GM18498 (cell line): ENCODE measurements around the gene RNASE13.
"Not testable (repeated sequence)": the region's sequence is repeated elsewhere in the genome, so short reads cannot be mapped to it uniquely, and the experiment has no call there.

Experiments used
- ATAC-seq: cut with Tn5 transposase; IDR thresholded peaks from one replicate; pipeline ENCODE4 v1.9.1; 2021; ENCODE audit warnings: mild to moderate bottlenecking, moderate library complexity; ENCODE audit not compliant: unreplicated experiment

Gene RNASE13

DNA sequence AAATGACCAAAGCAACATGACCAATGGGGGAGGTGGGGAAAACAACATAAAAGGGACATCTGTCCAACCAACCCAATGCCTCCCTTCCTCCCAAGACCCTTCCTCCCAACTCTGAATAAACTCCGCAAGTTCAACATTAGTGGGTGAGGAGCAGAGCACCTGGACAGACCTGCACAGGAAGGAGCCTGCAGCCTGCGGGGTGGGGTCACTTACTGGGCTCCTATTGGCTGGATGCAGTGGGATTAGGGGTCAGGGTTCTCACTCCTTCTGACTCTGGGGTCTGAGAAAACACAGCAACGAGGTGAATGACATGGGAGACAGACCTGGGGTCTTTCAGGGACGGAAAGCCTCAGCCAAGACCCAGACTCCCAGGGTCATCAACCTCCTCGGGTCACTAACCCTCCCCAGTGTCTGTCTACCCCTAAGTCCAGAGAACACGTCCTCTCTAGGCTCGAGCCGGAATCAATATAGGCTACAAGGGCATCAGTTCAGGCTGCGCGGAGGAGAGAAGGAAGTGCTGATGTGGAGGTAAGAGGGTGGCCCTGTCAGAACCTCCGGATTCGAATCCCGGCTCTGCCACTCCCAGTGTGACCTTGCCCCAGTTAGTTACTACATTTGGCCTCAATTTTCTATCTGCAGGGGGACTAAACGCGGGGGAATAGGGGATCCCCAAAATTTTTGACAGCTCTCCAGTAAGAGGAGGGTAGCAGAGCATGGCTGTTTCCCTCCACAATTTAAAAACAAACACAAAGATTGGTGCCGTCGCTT lies 10.6 kb downstream of the RNASE13 start:
- no peak for ATAC-seq

- ATAC-seq: no peak
Observed at GRCh38 chr14:21023174-21023573, 11.4 kb downstream of the RNASE13 start.

DNA sequence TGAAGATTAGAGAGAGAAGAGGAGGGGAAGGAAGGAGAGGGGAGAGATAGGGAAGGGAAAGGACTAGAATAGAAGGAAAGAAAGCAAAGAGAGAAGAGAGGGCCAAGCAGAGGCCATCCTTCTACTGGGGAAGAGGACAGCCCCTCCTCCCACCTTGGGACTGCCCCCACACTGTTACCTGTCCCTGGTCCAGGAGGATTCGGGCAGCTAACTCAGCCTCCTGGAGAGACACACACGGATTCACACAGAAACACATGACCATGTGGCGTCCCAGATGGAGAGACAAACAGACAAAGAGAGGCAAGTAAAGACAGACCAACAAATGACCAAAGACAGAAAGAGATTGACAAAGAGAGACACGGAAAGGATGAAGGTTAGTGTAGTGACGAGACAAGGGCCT lies 11.9 kb downstream of the RNASE13 start:
- no peak for ATAC-seq

DNA sequence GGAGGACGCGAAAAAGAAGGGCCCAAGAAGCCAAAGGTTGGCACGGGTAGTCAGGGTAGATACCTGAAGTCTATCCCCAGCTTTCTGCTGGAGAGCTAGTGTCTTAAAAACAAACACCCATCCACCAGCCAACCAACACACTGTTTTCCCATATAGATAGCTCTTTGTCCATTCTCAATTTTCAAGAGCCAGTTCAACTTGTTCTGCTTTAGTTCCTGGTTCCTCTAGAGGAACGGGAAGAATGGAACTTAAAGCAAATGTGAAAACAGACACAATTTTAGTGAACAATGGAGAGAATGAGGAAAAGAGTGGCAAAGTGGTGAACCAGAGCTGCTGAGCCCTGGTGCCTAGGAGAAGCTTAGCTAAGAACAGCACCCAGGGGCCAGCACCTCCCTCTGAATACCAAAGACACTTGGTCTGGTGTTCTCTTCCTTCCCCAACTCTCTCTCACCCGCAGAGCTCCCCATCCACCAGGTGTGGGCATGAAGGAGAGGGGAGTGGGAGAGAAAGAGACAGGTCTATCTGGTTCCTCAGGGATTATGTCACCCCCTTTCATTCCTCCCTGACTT lies 13.5 kb downstream of the RNASE13 start:
- ATAC-seq: no peak

DNA sequence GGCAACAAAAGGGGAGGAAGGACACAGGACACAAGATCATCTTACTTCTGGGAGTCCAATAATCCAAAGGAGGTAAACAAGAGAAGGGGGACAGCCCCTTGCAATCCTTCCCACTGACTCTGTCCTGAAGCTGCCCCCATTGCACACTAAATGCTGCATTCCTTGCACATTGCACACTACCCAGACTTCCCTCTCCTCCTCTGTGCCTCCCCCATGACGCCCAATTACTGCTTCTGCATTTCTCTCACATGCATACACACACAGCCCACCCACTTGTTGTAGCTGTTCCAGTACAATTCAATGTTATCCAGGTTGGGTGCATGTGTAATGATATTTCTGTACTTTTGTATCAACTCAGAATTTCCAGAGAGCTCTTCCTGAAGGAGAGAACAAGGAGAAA lies 15.2 kb downstream of the RNASE13 start:
- no peak for ATAC-seq

GRCh38 chr14:21018781-21019180 lies 15.8 kb downstream of the RNASE13 start:
- ATAC-seq: no peak

DNA sequence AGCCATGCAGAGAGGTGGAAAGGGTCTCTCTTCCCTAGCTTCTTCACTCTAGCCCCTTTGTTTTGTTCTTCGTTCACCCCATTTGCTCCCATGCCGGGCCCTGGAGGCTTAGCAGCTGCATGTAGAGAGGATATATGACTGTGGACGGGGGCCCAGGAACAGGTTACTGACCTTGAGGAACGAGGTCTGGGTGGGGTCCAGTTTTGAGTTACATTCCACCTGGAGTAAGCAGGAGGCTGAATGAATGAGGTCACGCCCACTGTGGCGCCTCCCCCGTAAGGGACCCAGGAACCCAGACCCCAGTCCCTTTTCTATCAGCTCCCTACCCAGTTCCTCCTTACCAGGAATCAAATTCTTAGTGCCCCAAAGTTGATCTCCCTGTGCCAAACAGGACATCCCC lies 16.3 kb downstream of the RNASE13 start:
- ATAC-seq: no peak

DNA sequence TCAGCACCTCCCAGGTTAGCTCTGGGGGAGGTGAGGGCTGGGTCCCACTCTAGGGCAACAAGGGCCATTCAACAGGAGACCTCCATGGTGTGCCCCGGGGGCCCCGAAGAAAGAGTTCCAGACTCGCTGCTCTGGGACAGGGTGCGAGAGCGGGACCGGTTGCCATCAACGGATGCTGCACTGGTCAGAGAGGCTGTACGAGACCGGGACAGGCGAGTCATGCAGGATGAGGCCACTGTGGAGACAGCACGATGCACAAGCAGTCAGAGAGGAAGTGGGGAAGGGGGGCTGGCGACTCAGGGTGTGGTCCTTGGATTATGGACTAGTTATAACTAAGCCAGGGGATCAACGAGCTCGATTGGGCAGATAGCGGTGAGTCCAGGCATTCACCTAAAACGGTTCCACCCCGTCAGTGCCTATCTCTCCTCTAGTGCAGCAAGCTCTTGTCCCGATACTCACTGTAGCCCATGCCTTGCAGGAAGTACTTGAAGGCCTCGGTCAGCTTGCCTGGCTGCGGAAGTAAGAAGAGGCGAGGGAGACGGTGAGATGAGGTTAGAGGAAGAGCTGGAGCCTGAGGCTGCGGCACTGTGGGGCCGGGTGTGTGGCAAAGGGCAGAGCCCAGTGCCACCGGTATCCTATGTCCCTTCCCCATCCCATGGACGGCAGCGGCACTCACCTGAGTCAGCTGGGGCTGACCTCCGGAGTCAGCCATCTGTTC lies 16.9 kb downstream of the RNASE13 start:
- ATAC-seq: no peak

DNA sequence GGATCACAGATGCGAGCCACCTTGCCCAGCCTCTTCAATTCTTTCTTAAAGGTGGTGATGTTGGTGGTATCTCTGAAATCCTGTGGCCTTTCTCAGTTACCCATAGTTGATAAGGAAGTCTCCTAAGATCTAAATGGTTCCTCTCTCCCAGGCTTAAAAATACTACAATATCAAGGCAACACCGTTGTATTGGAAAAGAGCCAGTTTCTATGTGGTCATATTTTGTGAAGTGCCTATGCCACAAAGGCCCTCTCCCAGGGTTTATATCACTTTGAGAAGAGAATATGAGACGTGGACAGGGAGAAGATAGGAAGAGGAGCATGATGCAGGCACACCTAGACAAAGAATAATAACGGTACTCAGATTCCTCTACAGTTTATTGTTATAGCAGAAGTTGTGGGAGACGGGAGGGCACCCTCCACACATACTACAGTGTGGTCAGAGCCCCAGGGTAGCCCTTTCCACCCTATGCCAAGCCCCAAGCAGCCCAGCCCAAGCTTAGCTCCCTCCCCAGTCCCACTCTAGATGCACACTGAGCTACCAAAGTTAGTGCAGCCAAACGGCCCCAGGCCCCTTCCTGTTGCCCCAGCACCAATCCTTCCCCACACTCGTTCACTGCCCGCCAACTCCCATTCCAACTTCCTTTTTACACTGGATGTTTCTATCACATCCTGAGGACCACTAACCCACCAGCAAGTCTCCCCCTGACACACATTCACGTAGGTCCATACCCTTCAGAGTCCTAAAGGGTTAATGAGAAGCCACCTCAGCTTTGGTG lies 18.0 kb downstream of the RNASE13 start:
- ATAC-seq: no peak

GRCh38 chr14:21015312-21015711 lies 19.3 kb downstream of the RNASE13 start:
- ATAC-seq: no peak

GRCh38 chr14:21014761-21015190 lies 19.8 kb downstream of the RNASE13 start:
- no peak for ATAC-seq

DNA sequence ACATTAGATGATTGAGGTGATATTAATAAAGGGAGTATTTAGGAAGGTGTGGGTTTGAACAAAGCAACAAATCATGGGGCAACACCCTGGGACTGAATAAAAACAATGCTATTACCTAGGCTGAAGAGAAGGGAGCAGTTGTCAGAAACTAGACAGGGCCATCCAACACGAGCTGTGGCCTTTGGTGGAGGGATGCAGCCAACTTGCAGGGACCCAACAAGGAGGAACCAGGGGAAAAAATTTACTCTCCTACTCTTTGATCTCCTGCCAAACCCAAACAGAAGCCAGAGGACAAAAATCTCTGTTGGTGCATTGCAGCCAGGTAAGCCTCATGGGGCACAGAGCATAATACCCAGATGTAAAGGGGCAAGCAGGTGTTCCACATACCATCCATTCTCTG lies 23.5 kb downstream of the RNASE13 start:
- no peak for ATAC-seq

GRCh38 chr14:21009721-21010120 lies 24.9 kb downstream of the RNASE13 start:
- not testable (repeated sequence) for ATAC-seq

- ATAC-seq: no peak
Observed at GRCh38 chr14:21003788-21004346, 30.7 kb downstream of the RNASE13 start.

DNA sequence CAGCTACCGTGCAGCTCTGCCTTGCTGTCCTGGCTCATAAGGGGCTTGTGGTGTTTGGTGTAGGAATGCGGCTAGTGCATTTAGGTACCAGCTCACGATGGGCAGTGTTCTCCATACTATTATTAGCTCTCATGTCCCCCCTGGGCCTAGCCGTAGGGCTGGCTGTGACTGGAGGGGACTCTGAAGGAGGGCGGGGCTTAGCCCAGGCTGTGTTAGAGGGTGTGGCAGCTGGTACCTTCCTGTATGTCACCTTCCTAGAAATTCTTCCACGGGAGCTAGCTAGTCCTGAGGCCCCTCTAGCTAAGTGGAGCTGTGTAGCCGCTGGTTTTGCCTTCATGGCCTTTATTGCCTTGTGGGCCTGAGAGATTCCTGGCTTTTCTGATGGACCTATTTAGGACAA lies 33.4 kb downstream of the RNASE13 start:
- ATAC-seq: no peak

GRCh38 chr14:20999591-20999990 lies 35.0 kb downstream of the RNASE13 start:
- no peak for ATAC-seq

- ATAC-seq: no peak
Observed at GRCh38 chr14:20998674-20999366, 35.8 kb downstream of the RNASE13 start, which contains the start of gene SLC39A2. SLC39A2 (plus strand) TSS chr14:20999293; CDS start chr14:20999447, 154 bp downstream.

GRCh38 chr14:20998139-20998538 lies 36.5 kb downstream of the RNASE13 start:
- no peak for ATAC-seq

GRCh38 chr14:20997564-20997963 lies 37.0 kb downstream of the RNASE13 start:
- no peak for ATAC-seq

GRCh38 chr14:20997115-20997514 lies 37.5 kb downstream of the RNASE13 start:
- ATAC-seq: no peak
